ENCODE measurements around the gene DNAJC17. TPM values are rescaled to one million over a fixed set of nuclear protein-coding genes. Genes with fewer than 3 reads are reported as not detected.

DNAJC17 gene
- total and polyA plus RNA-seq, 2 of the 13 experiments (the other 11 are each of a cell fraction or from before 2014, with no cell fraction given) = 22.2 to 26.5 TPM

DNA sequence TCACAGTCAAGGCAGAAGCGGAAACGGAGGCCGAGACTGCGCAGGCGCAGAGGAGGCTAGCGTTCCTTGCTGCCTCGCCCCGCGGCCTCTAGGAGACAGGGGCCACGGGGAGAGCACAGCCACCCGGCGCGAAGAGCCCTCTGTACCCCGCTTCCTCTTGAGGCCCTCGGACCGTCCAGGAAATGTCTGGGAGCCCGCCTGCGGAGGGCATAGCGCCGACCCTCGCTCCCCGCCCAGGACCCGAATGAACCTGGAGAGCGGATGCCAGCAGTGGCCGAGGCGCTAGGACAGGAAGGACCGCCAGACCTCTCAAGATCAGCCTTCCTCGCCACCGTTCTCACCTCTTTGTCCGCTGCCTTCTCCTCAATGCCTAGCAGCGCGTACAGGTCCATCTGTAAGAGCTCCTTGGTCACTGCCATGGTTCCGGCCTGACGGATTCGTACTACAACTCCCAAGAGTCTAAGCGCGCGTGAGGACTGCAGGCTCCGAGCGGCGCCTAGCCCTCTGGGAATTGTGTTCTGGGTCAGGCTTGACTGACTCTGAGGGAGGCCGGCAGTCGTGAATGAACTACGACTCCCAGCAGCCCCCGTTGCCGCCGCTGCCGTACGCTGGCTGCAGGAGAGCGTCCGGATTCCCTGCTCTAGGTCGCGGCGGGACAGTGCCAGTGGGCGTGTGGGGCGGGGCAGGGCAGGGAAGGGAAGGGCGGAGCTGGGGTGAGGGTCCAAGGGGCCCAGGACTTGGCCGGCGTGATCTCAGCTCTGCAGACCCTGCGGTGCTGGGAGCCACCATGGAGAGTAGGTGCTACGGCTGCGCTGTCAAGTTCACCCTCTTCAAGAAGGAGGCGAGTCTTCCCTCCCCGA, at the start of gene DNAJC17, which contains the start of gene ZFYVE19 (continued):
- TF ChIP-seq SMARCC2 (IDR thresholded peaks at IDR 0.05) (no peak), ZNF30 (CRISPR knock-in tag; IDR thresholded peaks at IDR 0.05) (no peak), SAP130 (CRISPR knock-in tag; IDR thresholded peaks at IDR 0.05; ENCODE audit: low read depth) (peak; percentile 81), ZFP62 (CRISPR knock-in tag; IDR thresholded peaks at IDR 0.05) (no peak), ZFP37 (CRISPR knock-in tag; IDR thresholded peaks at IDR 0.05; ENCODE audit: borderline replicate concordance) (peak; percentile 72; the same call in 1 of the 2 replicates), NR1H2 (CRISPR knock-in tag; IDR thresholded peaks at IDR 0.05; ENCODE audit: borderline replicate concordance, low read depth) (0 out of 2 replicates have a peak, but pooled peaks have one; percentile 68), ZNF251 (CRISPR knock-in tag; IDR thresholded peaks at IDR 0.05) (peak; percentile 58; the same call in 1 of the 2 replicates), ELF1 (CRISPR knock-in tag; IDR thresholded peaks at IDR 0.05) (peak; percentile 93), SNAI1 (CRISPR knock-in tag; IDR thresholded peaks at IDR 0.05; ENCODE audit: borderline replicate concordance) (0 out of 2 replicates have a peak, but pooled peaks have one; percentile 22), SMYD3 (CRISPR knock-in tag; IDR thresholded peaks at IDR 0.05) (peak; percentile 57; the same call in 1 of the 2 replicates), KLF16 (CRISPR knock-in tag; IDR thresholded peaks at IDR 0.05) (peak in 1 of 2 experiments; percentile 6; a peak in 1 of 4 replicates), EP300 (IDR thresholded peaks at IDR 0.05; ENCODE audit: low read depth in 2 of 2, low read length in 2 of 2) (no peak; a peak in 1 of 4 replicates), EP300 (CRISPR knock-in tag; IDR thresholded peaks at IDR 0.05; ENCODE audit: borderline replicate concordance) (no peak), ZNF326 (CRISPR knock-in tag; IDR thresholded peaks at IDR 0.05; ENCODE audit: borderline replicate concordance) (no peak), RFXANK (CRISPR knock-in tag; IDR thresholded peaks at IDR 0.05) (no peak), GTF2F1 (IDR thresholded peaks at IDR 0.05; ENCODE audit: low read length) (no peak), CBX1 (IDR thresholded peaks at IDR 0.05; ENCODE audit: low read depth) (peak; percentile 64), GATA4 (IDR thresholded peaks at IDR 0.05; ENCODE audit: borderline replicate concordance, low read depth) (peak; percentile 54; the same call in 1 of the 2 replicates), NAIF1 (CRISPR knock-in tag; IDR thresholded peaks at IDR 0.05; ENCODE audit: borderline replicate concordance) (peak; percentile 62; the same call in 1 of the 2 replicates), NCOA1 (CRISPR knock-in tag; IDR thresholded peaks at IDR 0.05) (peak; percentile 89), ZNF558 (CRISPR knock-in tag; IDR thresholded peaks at IDR 0.05; ENCODE audit: borderline replicate concordance) (peak; percentile 34; the same call in 1 of the 2 replicates), ZNF709 (CRISPR knock-in tag; IDR thresholded peaks at IDR 0.05) (peak; percentile 29)
- TF ChIP-seq, protein P1, sequence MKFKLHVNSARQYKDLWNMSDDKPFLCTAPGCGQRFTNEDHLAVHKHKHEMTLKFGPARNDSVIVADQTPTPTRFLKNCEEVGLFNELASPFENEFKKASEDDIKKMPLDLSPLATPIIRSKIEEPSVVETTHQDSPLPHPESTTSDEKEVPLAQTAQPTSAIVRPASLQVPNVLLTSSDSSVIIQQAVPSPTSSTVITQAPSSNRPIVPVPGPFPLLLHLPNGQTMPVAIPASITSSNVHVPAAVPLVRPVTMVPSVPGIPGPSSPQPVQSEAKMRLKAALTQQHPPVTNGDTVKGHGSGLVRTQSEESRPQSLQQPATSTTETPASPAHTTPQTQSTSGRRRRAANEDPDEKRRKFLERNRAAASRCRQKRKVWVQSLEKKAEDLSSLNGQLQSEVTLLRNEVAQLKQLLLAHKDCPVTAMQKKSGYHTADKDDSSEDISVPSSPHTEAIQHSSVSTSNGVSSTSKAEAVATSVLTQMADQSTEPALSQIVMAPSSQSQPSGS (CRISPR knock-in tag; IDR thresholded peaks at IDR 0.05) = peak; percentile 51; the same call in 1 of the 2 replicates
- TF ChIP-seq, protein P2, sequence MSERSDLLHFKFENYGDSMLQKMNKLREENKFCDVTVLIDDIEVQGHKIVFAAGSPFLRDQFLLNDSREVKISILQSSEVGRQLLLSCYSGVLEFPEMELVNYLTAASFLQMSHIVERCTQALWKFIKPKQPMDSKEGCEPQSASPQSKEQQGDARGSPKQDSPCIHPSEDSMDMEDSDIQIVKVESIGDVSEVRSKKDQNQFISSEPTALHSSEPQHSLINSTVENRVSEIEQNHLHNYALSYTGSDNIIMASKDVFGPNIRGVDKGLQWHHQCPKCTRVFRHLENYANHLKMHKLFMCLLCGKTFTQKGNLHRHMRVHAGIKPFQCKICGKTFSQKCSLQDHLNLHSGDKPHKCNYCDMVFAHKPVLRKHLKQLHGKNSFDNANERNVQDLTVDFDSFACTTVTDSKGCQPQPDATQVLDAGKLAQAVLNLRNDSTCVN (CRISPR knock-in tag; IDR thresholded peaks at IDR 0.05; ENCODE audit: borderline replicate concordance) = no peak; the same call in 1 of the 2 replicates
- TF ChIP-seq, protein P3, sequence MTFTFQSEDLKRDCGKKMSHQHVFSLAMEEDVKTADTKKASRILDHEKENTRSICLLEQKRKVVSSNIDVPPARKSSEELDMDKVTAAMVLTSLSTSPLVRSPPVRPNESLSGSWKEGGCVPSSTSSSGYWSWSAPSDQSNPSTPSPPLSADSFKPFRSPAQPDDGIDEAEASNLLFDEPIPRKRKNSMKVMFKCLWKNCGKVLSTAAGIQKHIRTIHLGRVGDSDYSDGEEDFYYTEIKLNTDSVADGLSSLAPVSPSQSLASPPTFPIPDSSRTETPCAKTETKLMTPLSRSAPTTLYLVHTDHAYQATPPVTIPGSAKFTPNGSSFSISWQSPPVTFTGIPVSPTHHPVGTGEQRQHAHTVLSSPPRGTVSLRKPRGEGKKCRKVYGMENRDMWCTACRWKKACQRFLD (CRISPR knock-in tag; IDR thresholded peaks at IDR 0.05; ENCODE audit: borderline replicate concordance) = peak; percentile 60; the same call in 1 of the 2 replicates
- TF ChIP-seq, protein P4, sequence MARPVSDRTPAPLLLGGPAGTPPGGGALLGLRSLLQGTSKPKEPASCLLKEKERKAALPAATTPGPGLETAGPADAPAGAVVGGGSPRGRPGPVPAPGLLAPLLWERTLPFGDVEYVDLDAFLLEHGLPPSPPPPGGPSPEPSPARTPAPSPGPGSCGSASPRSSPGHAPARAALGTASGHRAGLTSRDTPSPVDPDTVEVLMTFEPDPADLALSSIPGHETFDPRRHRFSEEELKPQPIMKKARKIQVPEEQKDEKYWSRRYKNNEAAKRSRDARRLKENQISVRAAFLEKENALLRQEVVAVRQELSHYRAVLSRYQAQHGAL (CRISPR knock-in tag; IDR thresholded peaks at IDR 0.05; ENCODE audit: not compliant biosample characterization) = peak; percentile 76

All from HepG2 (cell line).